ENCODE data around the gene EIF2S2.
A peak's percentile ranks its signal among the peaks of the same experiment; 100 is the strongest.
"Not testable (repeated sequence)": the region's sequence is repeated elsewhere in the genome, so short reads cannot be mapped to it uniquely, and the experiment has no call there.

EIF2S2 gene

GRCh38 chr20:34111702-34112599, at the start of gene EIF2S2:
EIF2S2 (minus strand) TSS chr20:34112243; CDS start chr20:34112110, 133 bp downstream.
- DNase-seq: peak; percentile 97 to 99

GRCh38 chr20:34157697-34158096, 45.7 kb upstream of the EIF2S2 start:
- DNase-seq: not testable (repeated sequence)

GRCh38 chr20:34155836-34156235, 43.8 kb upstream of the EIF2S2 start:
- DNase-seq: no peak

GRCh38 chr20:34153169-34153568, 41.1 kb upstream of the EIF2S2 start:
- DNase-seq: not testable (repeated sequence)

GRCh38 chr20:34152073-34152472, 40.0 kb upstream of the EIF2S2 start:
- not testable (repeated sequence) for DNase-seq

- no peak for DNase-seq
These were observed 38.4 kb upstream of the EIF2S2 start for GRCh38 chr20:34150306-34151000.

- DNase-seq: no peak
These were observed 33.3 kb upstream of the EIF2S2 start for GRCh38 chr20:34145280-34145819.

GRCh38 chr20:34143951-34144350, 31.9 kb upstream of the EIF2S2 start:
- DNase-seq: no peak

GRCh38 chr20:34142121-34142520, 30.1 kb upstream of the EIF2S2 start:
- DNase-seq: no peak

GRCh38 chr20:34141293-34141692, 29.2 kb upstream of the EIF2S2 start:
- DNase-seq: no peak

- not testable (repeated sequence) for DNase-seq
These were observed 23.7 kb upstream of the EIF2S2 start for GRCh38 chr20:34135525-34136275.

- not testable (repeated sequence) for DNase-seq
These were observed 21.4 kb upstream of the EIF2S2 start for GRCh38 chr20:34133365-34133860.

GRCh38 chr20:34132943-34133342, 20.9 kb upstream of the EIF2S2 start:
- not testable (repeated sequence) for DNase-seq

- DNase-seq: not testable (repeated sequence)
These were observed 20.4 kb upstream of the EIF2S2 start for GRCh38 chr20:34132491-34132890.

GRCh38 chr20:34131491-34131890, 19.4 kb upstream of the EIF2S2 start:
- no peak for DNase-seq

GRCh38 chr20:34129518-34130162, 17.6 kb upstream of the EIF2S2 start:
- peak; percentile 81 to 84 for DNase-seq

- DNase-seq: no peak
These were observed 15.7 kb upstream of the EIF2S2 start for GRCh38 chr20:34127792-34128191.

- DNase-seq: no peak
These were observed 12.6 kb upstream of the EIF2S2 start for GRCh38 chr20:34124469-34125249.

GRCh38 chr20:34123309-34123708, 11.3 kb upstream of the EIF2S2 start:
- no peak for DNase-seq

- DNase-seq: no peak
These were observed 10.4 kb upstream of the EIF2S2 start for GRCh38 chr20:34122274-34122980.

GRCh38 chr20:34120213-34120612, 8.2 kb upstream of the EIF2S2 start:
- no peak for DNase-seq

Measured in NCI-H446 (cell line).